HG02884 (cell line): ENCODE results near the gene CTNNBL1.

Experiments
- ATAC-seq: cut with Tn5 transposase; IDR thresholded peaks from one replicate; pipeline ENCODE4 v1.9.1; 2021; ENCODE audit warnings: mild to moderate bottlenecking, moderate library complexity; ENCODE audit not compliant: unreplicated experiment

Gene CTNNBL1

GRCh38 chr20:37895166-37895565 lies 201.3 kb downstream of the CTNNBL1 start:
- ATAC-seq: no peak

- ATAC-seq: no peak
Measured at GRCh38 chr20:37896932-37897548, 203.2 kb downstream of the CTNNBL1 start.

DNA sequence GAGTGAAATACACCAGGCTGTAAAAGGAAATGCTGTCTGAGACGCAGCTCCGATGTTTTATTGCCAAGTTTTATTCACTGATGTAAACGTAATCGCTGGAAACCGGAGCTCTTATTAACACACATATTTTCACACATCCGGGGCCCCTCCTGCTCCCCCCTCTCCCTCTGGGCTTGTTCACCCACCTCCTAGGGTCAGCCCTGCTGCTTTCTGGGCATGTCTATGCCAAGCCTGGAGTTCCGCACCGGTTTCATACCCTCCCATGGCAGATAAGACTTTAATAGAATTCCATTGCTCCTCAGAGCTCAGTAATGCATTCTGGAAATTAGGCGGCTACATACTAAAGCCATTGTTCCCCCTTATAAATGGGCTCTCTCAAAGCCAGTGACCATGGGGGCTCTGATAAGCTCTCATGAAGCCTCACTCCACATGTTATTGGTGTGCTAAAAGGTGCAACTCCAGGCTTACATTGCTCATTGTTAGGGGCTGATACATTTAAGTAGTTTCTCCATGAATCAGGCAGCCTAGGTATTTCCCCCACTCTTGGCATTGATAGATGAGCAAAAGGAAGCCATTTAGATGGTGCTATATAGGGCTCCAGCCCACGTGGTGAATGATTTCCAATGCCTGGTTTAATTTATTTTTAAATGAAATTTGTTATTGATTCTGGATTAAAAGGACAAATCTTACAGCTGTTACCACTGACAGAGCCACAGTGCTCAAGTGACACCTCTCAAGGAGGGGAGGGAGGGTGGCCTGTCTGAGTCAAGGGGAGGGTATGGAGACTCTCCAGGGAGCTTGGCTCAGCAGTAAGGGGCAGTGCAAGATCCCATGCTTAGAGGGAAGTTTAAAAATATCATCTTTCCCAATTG lies 204.6 kb downstream of the CTNNBL1 start:
- no peak for ATAC-seq

GRCh38 chr20:37899105-37900045 lies 205.5 kb downstream of the CTNNBL1 start:
- no peak for ATAC-seq

DNA sequence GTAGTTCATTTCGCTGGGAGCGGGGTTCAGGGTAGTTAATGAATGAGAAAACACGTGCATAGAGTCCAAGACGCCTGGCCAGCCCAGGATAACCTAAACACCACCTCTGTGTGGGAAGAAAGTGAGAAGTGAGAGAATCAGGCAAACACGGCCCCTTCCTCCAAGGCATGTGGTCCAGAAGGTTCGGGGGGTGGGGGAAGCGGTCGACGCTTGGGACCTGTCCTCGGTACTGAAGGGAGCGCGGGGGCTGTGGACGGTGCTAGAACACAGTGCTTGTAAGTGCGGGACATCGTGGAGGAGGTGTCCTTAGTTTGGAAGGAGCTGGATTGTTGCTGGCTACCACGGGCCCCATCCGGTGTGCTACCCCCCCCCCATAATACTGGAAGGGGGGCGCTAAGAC lies 207.4 kb downstream of the CTNNBL1 start:
- no peak for ATAC-seq

DNA sequence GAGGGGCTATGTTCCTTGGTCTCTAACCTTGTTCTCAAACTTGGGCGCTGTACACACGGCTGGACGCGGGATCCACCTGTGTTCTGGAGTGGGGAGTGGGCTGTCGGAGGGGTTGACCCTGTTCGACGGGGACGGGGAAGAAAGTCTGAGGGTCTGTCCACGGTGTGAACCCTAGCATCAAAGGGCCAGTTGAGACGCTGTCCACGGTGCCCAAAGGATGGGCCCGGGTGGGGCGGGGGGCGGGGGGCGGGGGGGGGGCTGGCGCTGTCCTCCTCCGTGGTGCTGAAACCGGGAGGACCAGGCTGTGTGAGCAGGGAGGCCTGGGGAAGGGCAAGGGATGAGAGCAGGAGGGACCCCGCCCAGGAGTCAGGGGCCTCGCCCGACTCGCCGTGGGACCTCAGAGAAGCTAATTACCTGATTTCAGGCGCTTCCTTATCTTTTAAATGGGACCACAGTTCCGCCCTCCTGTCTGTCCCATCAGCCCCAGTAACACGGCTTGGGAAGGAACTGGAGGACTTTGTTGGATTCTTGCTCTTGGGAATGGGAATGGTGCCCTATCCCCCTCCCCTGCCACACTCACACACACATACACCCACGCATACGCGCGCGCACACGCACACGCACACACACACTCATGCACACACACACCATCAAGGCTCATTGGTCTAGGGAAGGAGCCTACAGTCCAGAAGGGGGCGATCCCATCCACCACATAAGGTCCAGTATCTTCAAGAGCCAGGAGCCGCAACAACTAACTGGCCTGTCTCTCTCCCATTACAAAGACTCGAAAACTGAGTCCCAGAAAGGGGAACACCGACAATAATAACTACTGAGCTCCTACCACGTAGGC lies 208.0 kb downstream of the CTNNBL1 start:
- ATAC-seq: no peak

DNA sequence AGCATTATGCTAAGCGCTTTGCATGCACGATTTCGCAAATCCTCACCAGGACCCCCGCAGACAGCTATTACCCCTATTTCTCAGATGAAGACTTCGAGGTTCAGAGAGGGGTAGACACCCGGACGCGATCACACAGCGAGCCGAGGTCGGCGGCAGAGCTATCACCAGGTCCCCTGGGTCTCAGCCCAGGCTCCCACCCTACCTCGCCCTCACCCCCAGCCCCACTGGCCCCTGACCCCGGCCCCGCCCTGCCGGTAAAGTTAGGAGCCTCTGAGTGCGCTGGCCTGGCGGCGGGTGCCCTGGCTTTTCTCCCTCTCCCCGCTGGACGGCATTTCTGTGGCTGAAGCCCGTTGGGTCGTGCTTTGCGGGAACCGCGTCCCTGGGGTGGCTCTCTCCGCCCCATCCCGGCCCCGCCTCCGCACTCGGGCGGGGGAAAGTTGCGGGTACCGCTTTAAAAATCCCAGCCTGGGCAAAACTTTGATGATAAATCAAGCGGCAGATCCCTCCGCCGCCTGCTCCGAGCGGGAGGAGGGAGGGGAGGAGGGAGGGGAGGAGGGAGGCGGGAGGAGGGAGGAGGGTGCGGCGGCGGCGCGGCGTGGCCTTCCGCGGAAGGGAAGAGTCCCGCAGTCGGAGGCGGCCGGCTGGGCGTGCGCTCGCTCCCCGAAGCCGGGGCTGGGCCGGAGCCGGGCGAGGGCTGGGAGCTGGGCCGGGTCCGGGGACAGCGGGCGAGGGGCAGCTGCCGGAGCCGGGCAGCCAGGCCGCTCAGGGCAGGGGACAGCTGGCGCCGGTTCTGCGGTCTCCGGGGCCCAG lies 208.9 kb downstream of the CTNNBL1 start, which contains the start of gene VSTM2L:
VSTM2L (plus strand) TSS at position 624 of the 810 bp plus-strand sequence. CDS start 224 bp downstream, outside the sequence.
- ATAC-seq: no peak

DNA sequence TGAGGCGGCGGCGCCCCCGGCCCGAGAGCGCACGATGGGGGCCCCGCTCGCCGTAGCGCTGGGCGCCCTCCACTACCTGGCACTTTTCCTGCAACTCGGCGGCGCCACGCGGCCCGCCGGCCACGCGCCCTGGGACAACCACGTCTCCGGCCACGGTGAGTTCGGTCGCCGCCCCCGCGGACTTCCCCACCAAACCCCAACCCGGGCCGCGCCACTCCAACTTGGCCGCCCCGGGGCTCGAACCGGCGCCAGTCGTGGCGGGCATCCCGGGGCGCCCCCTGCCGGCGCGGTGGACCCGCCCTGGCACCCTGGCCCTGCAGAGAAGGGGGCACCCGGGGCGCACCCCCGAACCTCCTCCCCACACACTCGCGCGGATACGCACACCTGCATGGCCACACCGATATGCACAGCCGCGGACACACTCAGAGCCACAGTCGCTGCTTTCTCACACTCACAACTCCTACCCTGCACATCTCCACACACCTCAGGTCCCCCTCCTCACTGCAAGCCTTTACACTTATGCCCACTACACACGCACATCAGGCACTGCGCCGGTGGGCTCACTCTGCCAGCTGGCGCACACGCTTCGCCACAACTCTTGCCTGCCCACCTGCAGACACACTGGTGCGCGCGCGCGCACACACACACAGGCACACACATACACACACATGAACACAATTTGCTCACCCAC lies 209.6 kb downstream of the CTNNBL1 start:
- ATAC-seq: no peak

GRCh38 chr20:37904008-37904642 lies 210.3 kb downstream of the CTNNBL1 start:
- ATAC-seq: no peak

DNA sequence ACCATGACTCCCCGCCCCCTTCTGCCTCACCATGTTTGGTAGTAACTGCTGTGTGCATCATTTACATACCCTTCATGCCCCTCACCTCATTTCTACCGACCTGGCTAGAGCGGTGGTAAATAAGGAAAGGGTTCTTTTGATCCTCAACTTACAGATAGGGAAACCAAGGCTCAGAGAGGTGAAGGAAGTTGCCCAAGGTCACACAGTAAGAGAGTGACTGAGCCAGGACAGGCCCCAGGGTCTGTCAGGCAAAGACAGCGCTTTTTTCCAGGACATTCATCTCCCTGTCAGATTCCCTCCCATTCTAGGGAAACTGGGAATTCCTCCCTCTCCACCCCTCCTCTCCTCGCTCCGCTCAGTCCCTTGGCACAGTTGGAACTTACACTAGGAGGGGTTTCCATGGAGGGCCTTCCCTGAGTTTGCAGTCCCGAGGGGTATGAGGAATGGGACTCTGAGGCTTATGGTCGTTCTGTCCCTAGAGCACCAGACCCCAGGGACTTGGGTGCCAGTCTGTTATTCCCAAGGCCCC lies 211.1 kb downstream of the CTNNBL1 start:
- ATAC-seq: no peak

GRCh38 chr20:37905671-37906613 lies 212.1 kb downstream of the CTNNBL1 start:
- ATAC-seq: no peak

- no peak for ATAC-seq
Measured at GRCh38 chr20:37907330-37907676, 213.5 kb downstream of the CTNNBL1 start.

DNA sequence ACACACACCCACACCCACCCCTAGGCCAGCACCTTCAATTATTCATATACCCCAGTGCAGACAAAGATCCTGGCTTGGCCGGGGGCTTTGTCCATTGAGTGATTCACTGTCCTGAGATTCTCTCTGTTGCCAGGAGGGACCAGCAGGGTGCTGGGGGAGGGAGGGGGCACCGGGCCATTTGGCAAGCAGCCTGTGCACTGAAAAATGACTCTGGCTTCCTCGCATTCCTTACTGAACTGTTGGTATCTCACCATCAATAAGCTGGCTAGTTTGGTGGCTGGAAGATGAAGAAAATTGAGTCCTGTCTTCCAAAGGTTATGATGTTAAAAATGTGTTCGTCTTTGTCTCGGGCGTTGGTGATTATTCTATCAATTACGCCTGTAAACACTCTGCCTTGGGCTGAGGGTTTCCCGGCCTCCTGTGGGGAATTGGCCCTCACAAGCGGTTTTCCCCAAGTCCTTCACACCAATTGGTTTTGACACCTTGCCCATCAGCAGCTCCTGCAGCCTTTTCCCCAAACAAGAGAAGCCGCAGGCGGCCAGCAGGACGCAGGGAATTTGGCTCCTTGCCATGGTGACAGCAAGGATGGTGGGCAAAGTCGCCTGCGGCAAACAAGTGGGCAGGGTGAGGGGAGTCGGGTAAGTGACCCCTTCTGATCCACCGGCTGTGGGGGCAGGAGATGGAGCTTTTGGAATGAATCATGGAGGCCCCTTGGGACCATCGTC lies 214.0 kb downstream of the CTNNBL1 start:
- no peak for ATAC-seq

GRCh38 chr20:37911261-37911660 lies 217.4 kb downstream of the CTNNBL1 start:
- no peak for ATAC-seq

- ATAC-seq: no peak
Measured at GRCh38 chr20:37911838-37912281, 218.0 kb downstream of the CTNNBL1 start.

DNA sequence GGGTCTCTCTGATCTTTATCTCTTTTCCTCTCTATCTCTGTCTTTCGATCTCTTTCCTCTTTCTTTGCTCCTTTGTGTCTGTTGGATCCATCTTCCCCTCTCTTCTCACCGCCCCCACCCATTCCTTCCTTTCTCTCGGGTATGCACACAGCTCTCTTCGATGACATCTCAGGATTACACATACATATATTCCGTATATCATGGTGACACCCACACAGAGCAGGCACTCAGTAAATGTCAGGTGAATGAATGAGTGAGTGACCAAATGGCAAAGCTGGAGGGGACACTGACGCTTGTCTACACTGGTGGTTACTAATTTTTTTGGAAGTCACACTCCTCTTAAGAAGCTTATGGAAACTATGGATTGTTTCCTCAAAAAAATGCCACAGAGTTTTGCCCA lies 219.0 kb downstream of the CTNNBL1 start:
- ATAC-seq: no peak
